GM13977 (cell line): ENCODE data around the gene NPSR1.

ENCODE experiments used
- DNase-seq: peaks from one replicate; pipeline ENCODE4 v3.0.0; 2012; ENCODE audit warnings: low spot score
- CTCF ChIP-seq: IDR thresholded peaks from 2 replicates; pipeline ENCODE4 v1.5.1; 2012; ENCODE audit warnings: mild to moderate bottlenecking, control low read depth; ENCODE audit not compliant: insufficient read depth; ENCODE audit errors: extremely low read depth, missing control alignments
- in situ Hi-C: fragments of 300-500 bp; cut with MboI; formaldehyde crosslinking; loops from one replicate; pipeline ENCODE4 v1.12.0; 2022; ENCODE audit warnings: low sequenced_read_pairs, low pct_unique_long_range_greater_than_20kb, mixed read lengths, inconsistent platforms; ENCODE audit not compliant: unreplicated experiment

Gene NPSR1

DNA sequence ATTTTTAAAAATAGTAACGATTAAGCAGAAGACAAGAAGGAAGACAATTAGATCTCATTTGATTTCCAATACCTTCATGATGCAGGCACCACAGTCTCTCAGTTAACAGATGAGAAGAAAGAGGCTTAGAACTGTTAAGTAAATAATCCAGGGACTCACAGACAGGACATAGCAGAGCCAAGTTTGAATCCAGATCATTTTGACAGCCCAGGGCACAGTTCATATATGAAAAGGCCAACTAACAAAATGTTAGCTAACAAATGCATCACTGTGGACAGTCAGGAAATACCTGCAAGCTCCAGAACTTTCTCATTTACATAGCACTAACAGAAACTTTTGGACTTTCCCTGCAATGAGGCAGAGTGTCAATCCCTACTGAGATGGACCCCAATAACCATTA lies 4.2 kb upstream of the NPSR1 start:
- no peak for TF ChIP-seq CTCF
- DNase-seq: no peak
- in situ Hi-C loops: no loop called here

GRCh38 chr7:34655384-34655783 lies 2.6 kb upstream of the NPSR1 start:
- DNase-seq: no peak
- in situ Hi-C loops: no loop called here
- no peak for TF ChIP-seq CTCF

GRCh38 chr7:34656041-34656440 lies 2.0 kb upstream of the NPSR1 start:
- in situ Hi-C loops: no loop called here
- no peak for DNase-seq
- no peak for TF ChIP-seq CTCF

GRCh38 chr7:34659472-34660075 lies 1.6 kb downstream of the NPSR1 start:
- no peak for DNase-seq
- no peak for TF ChIP-seq CTCF
- in situ Hi-C loops: no loop called here

DNA sequence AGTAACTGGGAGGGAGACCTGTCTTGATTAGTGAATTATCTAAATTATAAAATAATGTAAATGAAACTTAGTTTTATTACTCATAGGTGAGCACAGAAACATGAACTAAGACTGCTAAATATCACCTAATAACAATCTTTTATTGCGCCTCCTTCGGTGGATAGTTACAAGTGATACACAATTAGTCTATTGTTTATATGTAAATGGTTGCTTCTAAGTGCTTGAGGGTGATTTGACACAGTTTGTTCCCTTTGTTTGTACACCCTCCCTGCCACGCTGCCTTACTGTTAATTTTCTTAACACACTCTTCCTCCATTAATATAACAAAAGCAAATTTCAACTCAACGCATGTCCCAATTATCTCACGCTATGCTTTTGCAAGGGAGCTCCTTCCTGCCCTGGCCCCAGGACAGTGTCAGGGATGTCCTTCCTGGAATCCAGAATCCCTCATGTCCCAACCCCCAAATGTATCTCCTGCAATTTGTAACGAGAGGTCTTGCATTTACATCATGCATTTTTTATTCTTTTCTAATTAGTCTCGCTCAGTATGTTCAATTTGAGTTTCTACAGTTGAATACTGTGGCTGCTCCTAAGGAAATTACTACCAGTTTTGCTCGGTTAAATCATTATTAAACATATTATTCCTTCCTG lies 4.2 kb downstream of the NPSR1 start:
- in situ Hi-C loops: no loop called here
- TF ChIP-seq CTCF: no peak
- no peak for DNase-seq

- no peak for DNase-seq
- in situ Hi-C loops: no loop called here
- TF ChIP-seq CTCF: no peak
Observed at GRCh38 chr7:34664755-34665154, 6.7 kb downstream of the NPSR1 start.

DNA sequence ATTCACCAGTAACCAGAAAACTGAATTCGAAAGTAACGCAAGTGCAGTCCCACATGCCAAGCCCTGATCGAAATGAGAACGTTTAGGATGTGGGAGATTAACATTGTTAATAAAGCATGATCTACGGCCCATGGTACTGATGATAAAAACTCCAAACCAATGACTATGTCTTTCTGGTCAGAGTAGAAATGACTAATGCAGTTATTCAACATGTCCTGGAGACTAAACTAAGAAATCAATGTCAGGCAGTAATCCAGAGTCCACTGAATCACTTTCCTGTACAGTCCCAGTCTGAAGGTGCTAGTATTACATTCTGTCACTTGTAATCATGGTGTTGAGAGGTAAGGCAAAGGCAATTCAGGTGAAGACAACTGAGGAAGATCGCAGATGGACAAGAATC lies 14.4 kb downstream of the NPSR1 start:
- DNase-seq: no peak
- in situ Hi-C loops: no loop called here
- no peak for TF ChIP-seq CTCF
